ENCODE data around the gene TPST2.

GRCh38 chr22:26527574-26528465, 62.1 kb downstream of the TPST2 start:
- TF ChIP-seq, protein P1, sequence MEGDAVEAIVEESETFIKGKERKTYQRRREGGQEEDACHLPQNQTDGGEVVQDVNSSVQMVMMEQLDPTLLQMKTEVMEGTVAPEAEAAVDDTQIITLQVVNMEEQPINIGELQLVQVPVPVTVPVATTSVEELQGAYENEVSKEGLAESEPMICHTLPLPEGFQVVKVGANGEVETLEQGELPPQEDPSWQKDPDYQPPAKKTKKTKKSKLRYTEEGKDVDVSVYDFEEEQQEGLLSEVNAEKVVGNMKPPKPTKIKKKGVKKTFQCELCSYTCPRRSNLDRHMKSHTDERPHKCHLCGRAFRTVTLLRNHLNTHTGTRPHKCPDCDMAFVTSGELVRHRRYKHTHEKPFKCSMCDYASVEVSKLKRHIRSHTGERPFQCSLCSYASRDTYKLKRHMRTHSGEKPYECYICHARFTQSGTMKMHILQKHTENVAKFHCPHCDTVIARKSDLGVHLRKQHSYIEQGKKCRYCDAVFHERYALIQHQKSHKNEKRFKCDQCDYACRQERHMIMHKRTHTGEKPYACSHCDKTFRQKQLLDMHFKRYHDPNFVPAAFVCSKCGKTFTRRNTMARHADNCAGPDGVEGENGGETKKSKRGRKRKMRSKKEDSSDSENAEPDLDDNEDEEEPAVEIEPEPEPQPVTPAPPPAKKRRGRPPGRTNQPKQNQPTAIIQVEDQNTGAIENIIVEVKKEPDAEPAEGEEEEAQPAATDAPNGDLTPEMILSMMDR (IDR thresholded peaks at IDR 0.05): no peak
- TF ChIP-seq POLR2A (IDR thresholded peaks at IDR 0.05): no peak

Measured in testis (tissue), 2 donors.